OCI-LY1 (cell line): ENCODE measurements around the gene TTBK1.

ENCODE experiments used
- H2AFZ ChIP-seq: fragments of 200-600 bp; sonication (generic), shearing (Covaris generic); 2 replicates; pipeline ENCODE4 v1.6.0; 2014; ENCODE audit warnings: antibody characterized with exemption, mild to moderate bottlenecking, low read length
- H3F3A ChIP-seq: fragments of 200-600 bp; sonication (generic), shearing (Covaris generic); 2 replicates; pipeline ENCODE4 v1.6.0; 2014; ENCODE audit warnings: mild to moderate bottlenecking, antibody characterized with exemption, low read length, moderate library complexity; ENCODE audit not compliant: insufficient read depth
- H3K27ac ChIP-seq: fragments of 200-600 bp; sonication (generic); 2 replicates; pipeline ENCODE4 v1.5.1; 2014; ENCODE audit warnings: low read length, mixed run types, mild to moderate bottlenecking, low read depth; ENCODE audit not compliant: poor library complexity, severe bottlenecking
- H3K27me3 ChIP-seq: fragments of 200-600 bp; sonication (generic); 2 replicates; pipeline ENCODE4 v1.6.0; 2014; ENCODE audit warnings: antibody characterized with exemption, mild to moderate bottlenecking, low read length, moderate library complexity; ENCODE audit not compliant: insufficient read depth
- H3K36me3 ChIP-seq: fragments of 200-600 bp; sonication (generic); 2 replicates; pipeline ENCODE4 v1.6.1; 2014; ENCODE audit warnings: mild to moderate bottlenecking, antibody characterized with exemption, low read length, moderate library complexity, mixed read lengths; ENCODE audit not compliant: insufficient read depth
- H3K4me1 ChIP-seq: fragments of 200-600 bp; sonication (generic); 2 replicates; pipeline ENCODE4 v1.5.1; 2014; ENCODE audit warnings: mild to moderate bottlenecking, low read length, moderate library complexity; ENCODE audit not compliant: insufficient read depth, severe bottlenecking
- H3K4me2 ChIP-seq: fragments of 200-600 bp; sonication (generic), shearing (Covaris generic); 2 replicates; pipeline ENCODE4 v1.6.1; 2014; ENCODE audit warnings: low read length
- H3K4me3 ChIP-seq: fragments of 200-600 bp; sonication (generic); 2 replicates; pipeline ENCODE4 v1.5.1; 2014; ENCODE audit warnings: low read length, low read depth, mild to moderate bottlenecking, mixed read lengths; ENCODE audit not compliant: poor library complexity, severe bottlenecking
- H3K79me2 ChIP-seq: fragments of 200-600 bp; shearing (Covaris generic); 2 replicates; pipeline ENCODE4 v1.6.1; 2016; ENCODE audit warnings: mixed run types, low read length, mixed read lengths; ENCODE audit not compliant: insufficient read depth
- H3K9ac ChIP-seq: fragments of 200-600 bp; sonication (generic), shearing (Covaris generic); 2 replicates; pipeline ENCODE4 v1.6.1; 2014; ENCODE audit warnings: mild to moderate bottlenecking, low read length, mixed read lengths
- H3K9me2 ChIP-seq: fragments of 200-600 bp; sonication (generic), shearing (Covaris generic); 2 replicates; pipeline ENCODE4 v1.6.1; 2014; ENCODE audit warnings: low read depth, mild to moderate bottlenecking, low read length, mixed read lengths
- H3K9me3 ChIP-seq: fragments of 200-600 bp; shearing (Covaris generic); 2 replicates; pipeline ENCODE4 v1.6.1; 2014; ENCODE audit warnings: low read length, mixed read lengths
- H4K20me1 ChIP-seq: fragments of 200-600 bp; sonication (generic), shearing (Covaris generic); 2 replicates; pipeline ENCODE4 v1.6.0; 2016; ENCODE audit warnings: mild to moderate bottlenecking, low read length; ENCODE audit not compliant: insufficient read depth
- EZH2 ChIP-seq: fragments of 200-600 bp; sonication (generic), shearing (Covaris generic); IDR thresholded peaks from 2 replicates; pipeline ENCODE4 v1.8.0; 2017; ENCODE audit warnings: borderline replicate concordance, mixed run types, mild to moderate bottlenecking, antibody characterized with exemption, low read length, moderate library complexity, mixed read lengths
- TF ChIP-seq, protein P1 (sequence below): fragments of 200-600 bp; sonication (generic), shearing (Covaris generic); IDR thresholded peaks from 2 replicates; pipeline ENCODE4 v1.5.1; 2017; ENCODE audit warnings: mild to moderate bottlenecking, antibody characterized with exemption, low read length, moderate library complexity, mixed read lengths

TTBK1 gene

GRCh38 chr6:43286456-43286979, 43.2 kb downstream of the TTBK1 start:
- H3K79me2 ChIP-seq, result no peaks in the 10 kb centered on the region
- H3K4me2 ChIP-seq, result no peak overlapping the region
- H2AFZ ChIP-seq, result no peak overlapping the region
- TF ChIP-seq, protein P1, sequence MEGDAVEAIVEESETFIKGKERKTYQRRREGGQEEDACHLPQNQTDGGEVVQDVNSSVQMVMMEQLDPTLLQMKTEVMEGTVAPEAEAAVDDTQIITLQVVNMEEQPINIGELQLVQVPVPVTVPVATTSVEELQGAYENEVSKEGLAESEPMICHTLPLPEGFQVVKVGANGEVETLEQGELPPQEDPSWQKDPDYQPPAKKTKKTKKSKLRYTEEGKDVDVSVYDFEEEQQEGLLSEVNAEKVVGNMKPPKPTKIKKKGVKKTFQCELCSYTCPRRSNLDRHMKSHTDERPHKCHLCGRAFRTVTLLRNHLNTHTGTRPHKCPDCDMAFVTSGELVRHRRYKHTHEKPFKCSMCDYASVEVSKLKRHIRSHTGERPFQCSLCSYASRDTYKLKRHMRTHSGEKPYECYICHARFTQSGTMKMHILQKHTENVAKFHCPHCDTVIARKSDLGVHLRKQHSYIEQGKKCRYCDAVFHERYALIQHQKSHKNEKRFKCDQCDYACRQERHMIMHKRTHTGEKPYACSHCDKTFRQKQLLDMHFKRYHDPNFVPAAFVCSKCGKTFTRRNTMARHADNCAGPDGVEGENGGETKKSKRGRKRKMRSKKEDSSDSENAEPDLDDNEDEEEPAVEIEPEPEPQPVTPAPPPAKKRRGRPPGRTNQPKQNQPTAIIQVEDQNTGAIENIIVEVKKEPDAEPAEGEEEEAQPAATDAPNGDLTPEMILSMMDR, result no peak
- no peak for TF ChIP-seq EZH2
- H3K9me2 ChIP-seq, result no peaks in the 10 kb centered on the region
- no peaks in the 10 kb centered on the region for H3F3A ChIP-seq
- no peaks in the 10 kb centered on the region for H4K20me1 ChIP-seq
- no peak overlapping the region for H3K27ac ChIP-seq
- no peak overlapping the region for H3K4me3 ChIP-seq
- H3K9me3 ChIP-seq, result no peaks in the 10 kb centered on the region
- H3K4me1 ChIP-seq, result no peaks in the 10 kb centered on the region
- H3K36me3 ChIP-seq, result no peaks in the 10 kb centered on the region
- H3K9ac ChIP-seq, result no peak overlapping the region
- no peaks in the 10 kb centered on the region for H3K27me3 ChIP-seq

DNA sequence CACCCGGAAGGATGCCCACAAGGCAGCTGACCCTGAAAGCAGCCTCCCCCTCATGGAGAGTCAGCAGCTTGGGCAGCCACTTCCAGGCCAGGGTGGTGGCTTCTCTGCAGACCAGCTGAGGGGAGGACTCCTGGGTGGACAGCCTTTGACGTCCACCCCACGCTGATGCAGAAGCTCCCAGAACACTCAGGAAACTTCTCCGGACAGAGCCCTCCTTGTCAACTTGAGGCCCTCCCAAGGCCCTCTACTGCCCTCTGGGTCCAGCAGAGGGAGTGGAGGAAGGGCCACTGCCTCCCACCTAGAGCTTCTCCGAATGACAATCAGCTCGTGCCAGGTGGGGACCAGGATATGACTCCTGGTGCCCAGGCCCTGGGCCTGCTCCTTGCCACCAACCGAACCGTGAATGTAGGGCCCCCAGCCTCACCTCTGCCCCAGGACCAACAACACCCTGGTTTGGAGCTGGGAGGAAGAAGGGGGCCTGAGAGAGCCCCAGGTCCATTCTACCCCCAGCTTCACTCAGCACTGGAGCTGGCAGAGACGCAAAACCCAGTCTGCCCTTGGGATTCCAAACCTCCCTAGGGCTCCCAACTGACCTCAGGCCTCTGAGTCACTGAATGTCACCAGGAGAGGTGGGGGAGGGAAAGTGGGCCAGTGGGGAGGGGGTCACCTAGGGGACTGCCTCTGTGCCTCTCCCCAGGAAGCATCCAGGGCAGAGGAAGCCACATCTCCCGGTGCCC, 43.9 kb downstream of the TTBK1 start:
- Histone ChIP-seq H3K27ac (no peak overlapping the region), H3F3A (no peaks in the 10 kb centered on the region), H3K4me3 (no peak overlapping the region), H3K9ac (no peak overlapping the region), H3K27me3 (no peaks in the 10 kb centered on the region), H3K79me2 (no peaks in the 10 kb centered on the region), H3K9me2 (no peaks in the 10 kb centered on the region), H3K4me2 (no peak overlapping the region), H3K9me3 (no peaks in the 10 kb centered on the region), H3K4me1 (no peaks in the 10 kb centered on the region), H2AFZ (no peak overlapping the region), H3K36me3 (no peaks in the 10 kb centered on the region), H4K20me1 (no peaks in the 10 kb centered on the region)
- TF ChIP-seq EZH2, result no peak
- TF ChIP-seq, protein P1, result no peak

DNA sequence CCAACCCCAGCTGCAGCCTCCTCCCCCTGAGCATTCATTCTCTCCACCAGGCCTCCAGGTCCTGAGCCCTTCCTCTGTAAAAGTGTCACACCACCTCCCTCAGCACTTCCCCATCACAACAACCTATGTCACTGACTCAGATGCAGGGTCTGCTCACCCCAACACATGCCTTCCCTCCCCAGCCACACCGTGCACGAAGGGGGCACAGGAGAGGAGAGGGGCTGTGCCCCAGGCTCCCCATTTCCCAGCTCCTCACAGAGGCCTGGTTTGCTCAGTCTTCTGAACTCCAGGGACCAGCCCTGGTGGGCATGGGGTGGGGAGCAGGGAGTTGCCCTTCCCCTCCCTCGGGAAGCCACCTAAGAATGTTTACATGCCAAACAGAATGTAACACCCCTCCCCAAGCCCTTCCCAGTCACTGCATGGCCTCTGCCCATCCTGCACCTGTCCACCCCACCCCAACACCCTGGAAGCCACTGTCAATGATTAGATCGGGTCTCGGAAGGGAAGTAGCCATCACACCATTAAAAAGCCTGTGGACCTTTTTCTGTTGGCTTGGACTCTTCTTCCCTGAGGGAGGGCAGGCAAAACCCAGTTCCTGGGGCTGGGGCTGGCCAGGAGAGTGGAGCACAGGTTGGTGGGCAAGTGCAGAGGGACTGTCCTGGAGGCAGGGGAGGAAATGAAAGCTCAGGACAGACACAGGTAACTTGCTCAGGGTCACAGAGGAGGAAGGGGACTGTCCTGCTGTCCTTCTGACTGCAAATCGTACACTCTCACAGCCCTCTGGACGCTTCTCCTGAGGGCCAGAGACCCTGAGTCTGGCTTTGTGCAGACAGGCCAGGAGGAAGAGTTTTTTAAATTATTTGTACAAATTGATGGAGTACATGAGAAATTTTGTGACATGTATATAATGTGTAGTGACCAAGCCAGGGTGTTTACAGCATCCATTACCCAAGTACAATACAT, 44.7 kb downstream of the TTBK1 start:
- TF ChIP-seq, protein P1, result no peak
- no peak for TF ChIP-seq EZH2
- H3F3A ChIP-seq, result no peaks in the 10 kb centered on the region
- H3K9me3 ChIP-seq, result no peaks in the 10 kb centered on the region
- no peaks in the 10 kb centered on the region for H4K20me1 ChIP-seq
- H3K4me3 ChIP-seq, result no peak overlapping the region
- H3K4me1 ChIP-seq, result no peaks in the 10 kb centered on the region
- H3K36me3 ChIP-seq, result no peaks in the 10 kb centered on the region
- no peak overlapping the region for H3K27ac ChIP-seq
- H3K9me2 ChIP-seq, result no peaks in the 10 kb centered on the region
- H3K4me2 ChIP-seq, result no peak overlapping the region
- H3K27me3 ChIP-seq, result no peaks in the 10 kb centered on the region
- H3K9ac ChIP-seq, result no peak overlapping the region
- no peak overlapping the region for H2AFZ ChIP-seq
- H3K79me2 ChIP-seq, result no peaks in the 10 kb centered on the region
